Osteoblast (primary cell): Measurements from ENCODE around the gene EHBP1. TPM values are rescaled to one million over a fixed set of nuclear protein-coding genes. Genes with fewer than 3 reads are reported as not detected.
A peak's percentile ranks its signal among the peaks of the same experiment; 100 is the strongest.

Experiments
- DNase-seq: peaks from one replicate; pipeline ENCODE4 v3.0.0; 2011; ENCODE audit warnings: low spot score, mixed read lengths; ENCODE audit not compliant: insufficient read length; ENCODE audit errors: missing footprints
- H2AFZ ChIP-seq: 2 replicates; pipeline ENCODE4 v1.6.0; 2011; ENCODE audit warnings: mild to moderate bottlenecking, low read length
- H3K27ac ChIP-seq: 2 replicates; pipeline ENCODE4 v1.5.1; 2011; ENCODE audit warnings: mild to moderate bottlenecking, low read depth, low read length, moderate library complexity
- H3K27me3 ChIP-seq: 2 replicates; pipeline ENCODE4 v1.6.0; 2012; ENCODE audit warnings: mild to moderate bottlenecking, control low read depth, inconsistent platforms, low read length, moderate library complexity; ENCODE audit not compliant: insufficient read depth
- H3K36me3 ChIP-seq: 2 replicates; pipeline ENCODE4 v1.5.1; 2011; ENCODE audit warnings: mild to moderate bottlenecking, low read length, control low read depth, moderate library complexity; ENCODE audit not compliant: insufficient read depth
- H3K4me1 ChIP-seq: 2 replicates; pipeline ENCODE4 v1.5.1; 2011; ENCODE audit warnings: mild to moderate bottlenecking, low read length, control low read depth, moderate library complexity; ENCODE audit not compliant: insufficient read depth
- H3K4me2 ChIP-seq: 2 replicates; pipeline ENCODE4 v1.6.0; 2011; ENCODE audit warnings: mild to moderate bottlenecking, low read length; ENCODE audit not compliant: insufficient read depth
- H3K4me3 ChIP-seq: fragments of 200-600 bp; sonication (generic); 3 replicates; pipeline ENCODE4 v1.5.1; 2012; ENCODE audit warnings: mild to moderate bottlenecking, low read length, inconsistent platforms; ENCODE audit not compliant: insufficient read depth
- H3K79me2 ChIP-seq: 2 replicates; pipeline ENCODE4 v1.6.0; 2012; ENCODE audit warnings: mild to moderate bottlenecking, low read length, control low read depth, inconsistent platforms; ENCODE audit not compliant: insufficient read depth
- H3K9me3 ChIP-seq: 2 replicates; pipeline ENCODE4 v1.5.1; 2011; ENCODE audit warnings: low read depth, low read length, control low read depth
- H4K20me1 ChIP-seq: 2 replicates; pipeline ENCODE4 v1.6.0; 2012; ENCODE audit warnings: mild to moderate bottlenecking, low read length, control low read depth; ENCODE audit not compliant: insufficient read depth
- CTCF ChIP-seq: IDR thresholded peaks from 2 replicates; pipeline ENCODE4 v1.5.1; 2011; ENCODE audit warnings: mild to moderate bottlenecking, low read depth, low read length, moderate library complexity; ENCODE audit errors: extremely low read depth
- total RNA-seq: library from RNA; depleted of rRNA; stranded (reverse); fragments of >200 nt; gene quantifications from 2 replicates; pipeline ENCODE4 v1.2.3, GENCODE V29; 2012

Gene EHBP1
- total RNA-seq, 1 donor, result 96.3 TPM

- H3K9me3 ChIP-seq, result no peaks in the 10 kb centered on the region
- no peak overlapping the region for H3K4me3 ChIP-seq
- H3K79me2 ChIP-seq, result no peaks in the 10 kb centered on the region
- peaks cover 3% of the 10 kb centered on the region for H4K20me1 ChIP-seq
- peaks cover 3% of the 10 kb centered on the region for H3K27me3 ChIP-seq
- H2AFZ ChIP-seq, result no peak overlapping the region
- DNase-seq, result no peak
- TF ChIP-seq CTCF, result no peak
- no peak overlapping the region for H3K4me2 ChIP-seq
- H3K36me3 ChIP-seq, result peaks cover 6% of the 10 kb centered on the region
- no peak overlapping the region for H3K27ac ChIP-seq
- H3K4me1 ChIP-seq, result no peaks in the 10 kb centered on the region
Measured at GRCh38 chr2:63041592-63041991, 336.1 kb downstream of the EHBP1 start.

- H3K9me3 ChIP-seq, result no peaks in the 10 kb centered on the region
- H3K4me1 ChIP-seq, result peaks cover 1% of the 10 kb centered on the region
- H3K4me2 ChIP-seq, result no peak overlapping the region
- TF ChIP-seq CTCF, result no peak
- H4K20me1 ChIP-seq, result peaks cover 17% of the 10 kb centered on the region
- no peak overlapping the region for H3K4me3 ChIP-seq
- H3K27ac ChIP-seq, result no peak overlapping the region
- H3K36me3 ChIP-seq, result peaks cover 6% of the 10 kb centered on the region
- DNase-seq, result peak; percentile 32
- H2AFZ ChIP-seq, result no peak overlapping the region
- H3K79me2 ChIP-seq, result no peaks in the 10 kb centered on the region
- H3K27me3 ChIP-seq, result peaks cover 33% of the 10 kb centered on the region
Measured at GRCh38 chr2:63044362-63045327, 339.1 kb downstream of the EHBP1 start.

GRCh38 chr2:63046552-63046951 is 341.0 kb downstream of the EHBP1 start:
- H2AFZ ChIP-seq, result no peak overlapping the region
- H3K4me1 ChIP-seq, result peaks cover 9% of the 10 kb centered on the region
- no peaks in the 10 kb centered on the region for H3K79me2 ChIP-seq
- no peaks in the 10 kb centered on the region for H3K9me3 ChIP-seq
- no peak overlapping the region for H3K4me2 ChIP-seq
- DNase-seq, result peak; percentile 47
- H4K20me1 ChIP-seq, result peaks cover 20% of the 10 kb centered on the region
- peaks cover 6% of the 10 kb centered on the region for H3K36me3 ChIP-seq
- peaks cover 42% of the 10 kb centered on the region for H3K27me3 ChIP-seq
- H3K4me3 ChIP-seq, result no peak overlapping the region
- no peak overlapping the region for H3K27ac ChIP-seq
- TF ChIP-seq CTCF, result no peak

- Histone ChIP-seq H4K20me1 (peaks cover 20% of the 10 kb centered on the region), H3K36me3 (peaks cover 6% of the 10 kb centered on the region)
Measured at GRCh38 chr2:63046961-63047320, 341.4 kb downstream of the EHBP1 start.

More at GRCh38 chr2:63046961-63047320, 341.4 kb downstream of the EHBP1 start:
- H3K4me2 ChIP-seq, result no peak overlapping the region
- no peak overlapping the region for H3K4me3 ChIP-seq
- peaks cover 9% of the 10 kb centered on the region for H3K4me1 ChIP-seq
- no peaks in the 10 kb centered on the region for H3K79me2 ChIP-seq
- DNase-seq, result peak; percentile 27
- TF ChIP-seq CTCF, result no peak
- no peaks in the 10 kb centered on the region for H3K9me3 ChIP-seq
- H3K27ac ChIP-seq, result no peak overlapping the region
- no peak overlapping the region for H2AFZ ChIP-seq
- peaks cover 42% of the 10 kb centered on the region for H3K27me3 ChIP-seq
